CD14-positive monocyte (primary cell): ENCODE results near the gene NEDD8. TPM values are rescaled to one million over a fixed set of nuclear protein-coding genes. Genes with fewer than 3 reads are reported as not detected.

Experiments
- DNase-seq, 3 donors: peaks; one replicate each; pipeline ENCODE4 v3.0.0-alpha.2; 2011 to 2022
- H2AFZ ChIP-seq: 2 replicates; pipeline ENCODE4 v1.6.0; 2012; ENCODE audit warnings: mild to moderate bottlenecking, low read depth, low read length, inconsistent platforms; ENCODE audit not compliant: insufficient read depth, poor library complexity, severe bottlenecking
- H3K27ac ChIP-seq, 2 donors: 1 replicate in 1 of 2; 2 replicates in 1 of 2; pipeline ENCODE4 v1.5.1; 2012 to 2013; ENCODE audit warnings: low read length in 2 of 2, control low read depth in 1 of 2, inconsistent platforms in 1 of 2, low read depth in 1 of 2, mild to moderate bottlenecking in 1 of 2
- H3K27me3 ChIP-seq, 2 donors: one replicate each; pipeline versions ENCODE4 v1.6.0 to v1.6.1; 2011 to 2013; ENCODE audit warnings: low read length in 2 of 2; ENCODE audit not compliant: control insufficient read depth in 2 of 2, insufficient read depth in 2 of 2
- H3K36me3 ChIP-seq, 2 donors: replicated peaks in 1 of 2; 1 replicate in 1 of 2; 2 replicates in 1 of 2; pipeline versions ENCODE4 v1.5.1 to v1.6.1; 2012 to 2013; ENCODE audit warnings: low read length in 2 of 2, control low read depth in 1 of 2, inconsistent platforms in 1 of 2, mild to moderate bottlenecking in 1 of 2; ENCODE audit not compliant: insufficient read depth in 2 of 2, control insufficient read depth in 1 of 2
- H3K4me1 ChIP-seq, 2 donors: 1 replicate in 1 of 2; 2 replicates in 1 of 2; pipeline versions ENCODE4 v1.5.1 to v1.6.1; 2012 to 2013; ENCODE audit warnings: low read length in 2 of 2, control low read depth in 1 of 2, inconsistent platforms in 1 of 2, mild to moderate bottlenecking in 1 of 2, moderate library complexity in 1 of 2; ENCODE audit not compliant: insufficient read depth in 2 of 2, control insufficient read depth in 1 of 2
- H3K4me2 ChIP-seq: replicated peaks from 2 replicates; pipeline ENCODE3; 2012; ENCODE audit warnings: low read length, moderate library complexity, mild to moderate bottlenecking; ENCODE audit not compliant: poor library complexity, severe bottlenecking; ENCODE audit errors: extremely low read depth
- H3K4me3 ChIP-seq, 3 experiments: fragments of 200-600 bp in 1 of 3; sonication (generic) in 1 of 3; replicated peaks in 1 of 3; 1 replicate in 2 of 3; 2 replicates in 1 of 3; pipeline ENCODE4 v1.5.1; 2011 to 2013; ENCODE audit warnings: low read length in 3 of 3, mild to moderate bottlenecking in 3 of 3, control low read depth in 2 of 3, low read depth in 2 of 3, inconsistent platforms in 1 of 3, moderate library complexity in 1 of 3
- H3K79me2 ChIP-seq: 2 replicates; pipeline ENCODE4 v1.6.0; 2012; ENCODE audit warnings: mild to moderate bottlenecking, control low read depth, inconsistent platforms, low read length, moderate library complexity; ENCODE audit not compliant: insufficient read depth
- H3K9ac ChIP-seq: 2 replicates; pipeline ENCODE4 v1.6.0; 2017; ENCODE audit warnings: low read length, mild to moderate bottlenecking; ENCODE audit not compliant: insufficient read depth, poor library complexity, severe bottlenecking
- H3K9me3 ChIP-seq, 2 donors: replicated peaks in 1 of 2; 1 replicate in 1 of 2; 2 replicates in 1 of 2; pipeline versions ENCODE4 v1.5.1 to v1.6.1; 2012 to 2013; ENCODE audit warnings: low read length in 2 of 2, control low read depth in 1 of 2; ENCODE audit not compliant: control insufficient read depth in 1 of 2, insufficient read depth in 1 of 2
- H4K20me1 ChIP-seq: 2 replicates; pipeline ENCODE4 v1.6.0; 2012; ENCODE audit warnings: mild to moderate bottlenecking, low read length, control low read depth, moderate library complexity; ENCODE audit not compliant: insufficient read depth
- H3K27ac Mint-ChIP-seq, 7 donors: one replicate each; pipeline ENCODE4 v1.8.0; 2020; ENCODE audit warnings: mild to moderate bottlenecking in 7 of 7, mixed read lengths in 7 of 7, moderate library complexity in 6 of 7, inconsistent platforms in 2 of 7
- H3K27me3 Mint-ChIP-seq, 3 donors: one replicate each; pipeline ENCODE4 v1.8.0; 2021 to 2022; ENCODE audit warnings: low read depth in 3 of 3, mild to moderate bottlenecking in 3 of 3, mixed read lengths in 3 of 3, moderate library complexity in 3 of 3, inconsistent platforms in 1 of 3
- H3K36me3 Mint-ChIP-seq, 2 donors: one replicate each; pipeline ENCODE4 v1.8.0; 2020; ENCODE audit warnings: mixed read lengths in 2 of 2, inconsistent platforms in 1 of 2, mild to moderate bottlenecking in 1 of 2
- H3K4me1 Mint-ChIP-seq: one replicate; pipeline ENCODE4 v1.8.0; 2020; ENCODE audit warnings: mild to moderate bottlenecking, mixed read lengths
- H3K4me3 Mint-ChIP-seq, 2 donors: one replicate each; pipeline ENCODE4 v1.8.0; 2020; ENCODE audit warnings: mild to moderate bottlenecking in 2 of 2, mixed read lengths in 2 of 2, moderate library complexity in 1 of 2
- H3K9me3 Mint-ChIP-seq, 7 donors: one replicate each; pipeline ENCODE4 v1.8.0; 2020 to 2022; ENCODE audit warnings: mixed read lengths in 7 of 7, mild to moderate bottlenecking in 6 of 7, moderate library complexity in 6 of 7, inconsistent platforms in 2 of 7
- CTCF ChIP-seq: fragments of 200-600 bp; IDR thresholded peaks from one replicate; pipeline ENCODE4 v1.8.0; 2022; ENCODE audit warnings: antibody characterized with exemption, mild to moderate bottlenecking
- WGBS: methylation state at CpG from one replicate; pipeline ENCODE4 v1.1.5; 2013; ENCODE audit warnings: missing lambda C conversion rate; ENCODE audit not compliant: insufficient coverage; 5-methylcytosine and 5-hydroxymethylcytosine counted together
- intact Hi-C, 2 donors: fragments of 100-400 bp; cut with micrococcal nuclease; formaldehyde crosslinking; loops; one replicate each; pipeline versions ENCODE4 v1.15.0 to v1.15.1; 2023
- polyA plus RNA-seq, 3 donors: library from polyadenylated mRNA; depleted of rRNA in 1 of 3; unstranded in 2 of 3; stranded (reverse) in 1 of 3; fragments of 300-500 nt in 2 of 3; fragments of >200 nt in 1 of 3; fragmentation: Illumina TruSeq in 2 of 3; gene quantifications; 1 replicate in 2 of 3; 2 replicates in 1 of 3; pipeline ENCODE4 v1.2.3, GENCODE V29; 2012 to 2021

Gene NEDD8
- polyA plus RNA-seq, 3 donors: 164 to 335 (median 306) TPM

- peak within 1 kb of the TSS; percentile 92 to 98 (median 97) for H3K27ac Mint-ChIP-seq
- Histone ChIP-seq H3K9ac (peak within 1 kb of the TSS; percentile 70), H3K27me3 (no peaks in the 10 kb centered on the region), H2AFZ (peak within 1 kb of the TSS; percentile 90), H3K36me3 (peaks cover 25 to 45% of the 10 kb centered on the region in 2 donors), H3K4me3 (peak within 1 kb of the TSS; percentile 68 to 91 (median 77)), H3K4me2 (peak within 1 kb of the TSS; percentile 81), H3K27ac (peak within 1 kb of the TSS; percentile 88 to 91), H3K9me3 (no peaks in the 10 kb centered on the region), H3K79me2 (peaks cover 77% of the 10 kb centered on the region), H3K4me1 (peaks cover 26 to 42% of the 10 kb centered on the region in 2 donors), H4K20me1 (peaks cover 50% of the 10 kb centered on the region)
- TF ChIP-seq CTCF: no peak
- 3% methylated on average over 30 of the region's 38 CpGs for WGBS
- no peaks in the 10 kb centered on the region for H3K27me3 Mint-ChIP-seq
- intact Hi-C loops: loop anchor here (1.0 to 10.0 kb wide), 6 partner anchors 8 to 209 kb away; partner anchors contain the start of genes TM9SF1 (in 2 of the 2), FITM1 (in 1 of the 2), LTB4R (in 1 of the 2) and LTB4R2 (in 1 of the 2)
- H3K36me3 Mint-ChIP-seq: peaks cover 41% of the 10 kb centered on the region in 2 donors
- H3K4me1 Mint-ChIP-seq: peaks cover 45% of the 10 kb centered on the region
- peak within 1 kb of the TSS; percentile 93 to 98 for H3K4me3 Mint-ChIP-seq
- DNase-seq: peak in 2 of 3 donors; percentile 82 to 86
- no peaks in the 10 kb centered on the region for H3K9me3 Mint-ChIP-seq
Observed at GRCh38 chr14:24232645-24233537, 724 bp upstream of the NEDD8 start, which contains the start of gene GMPR2. Gene GMPR2, plus strand, starts transcription at chr14:24232929. Its CDS starts 325 bp downstream, at chr14:24233254.
